ENCODE measurements around the gene ATXN7L1. TPM values are rescaled to one million over a fixed set of nuclear protein-coding genes. Genes with fewer than 3 reads are reported as not detected.

Gene ATXN7L1
- total and polyA plus RNA-seq, 2 of the 13 experiments (the other 11 are each of a cell fraction or from before 2014, with no cell fraction given), result 4.1 to 7.8 TPM

GRCh38 chr7:105640956-105641810, 235.2 kb downstream of the ATXN7L1 start:
- BruUV-seq (replicated peaks), result no TSS peak

More at GRCh38 chr7:105640956-105641810, 235.2 kb downstream of the ATXN7L1 start:
- WGBS (ENCODE audit: low lambda C conversion rate), result 92% methylated on average over 12 of the region's 16 CpGs
- ATAC-seq (no peak), DNase-seq (ENCODE audit: low spot score) (no peak), FAIRE-seq (no peak)
- ChIA-PET CTCF (ENCODE audit: low intra/inter-chr PET ratio, low total read pairs) (no interaction called here), POLR2A (interaction anchor here (0.7 kb wide), 1 partner anchor 506 kb away, joined by 3 read pairs; no protein-coding TSS in a partner anchor)
- Histone ChIP-seq H3K36me3 (replicated peaks in 1 of 2; ENCODE audit: control insufficient read depth in 1 of 2, insufficient read depth in 2 of 2, low read length in 2 of 2) (peaks cover 8 to 24% of the 10 kb centered on the region in 2 experiments), H3K9me3 (ENCODE audit: low read length) (no peaks in the 10 kb centered on the region), H3K4me3 (replicated peaks in 1 of 3; ENCODE audit: insufficient read depth in 1 of 3, low read depth in 2 of 3, low read length in 3 of 3) (no peak overlapping the region), H2AFZ (ENCODE audit: low read length) (no peak overlapping the region), H3K27ac (ENCODE audit: extremely low read length, insufficient read depth, low read length) (no peak overlapping the region), H3K79me2 (ENCODE audit: insufficient read depth, low read length) (no peaks in the 10 kb centered on the region), H3K4me2 (ENCODE audit: low read depth, low read length) (no peak overlapping the region), H3K4me1 (ENCODE audit: insufficient read depth, low read length) (no peaks in the 10 kb centered on the region), H4K20me1 (ENCODE audit: insufficient read depth, low read length) (no peaks in the 10 kb centered on the region), H3K9ac (ENCODE audit: insufficient read depth, low read depth, low read length) (no peak overlapping the region), H3K27me3 (ENCODE audit: control insufficient read depth in 1 of 2, insufficient read depth in 2 of 2, low read length in 2 of 2) (no peaks in the 10 kb centered on the region)
- TF ChIP-seq ZNF232 (CRISPR knock-in tag; IDR thresholded peaks at IDR 0.05; ENCODE audit: borderline replicate concordance), result no peak
- no peak for TF ChIP-seq FUBP1 (CRISPR knock-in tag; IDR thresholded peaks at IDR 0.05; ENCODE audit: borderline replicate concordance)
- no peak for TF ChIP-seq SATB2 (CRISPR knock-in tag; IDR thresholded peaks at IDR 0.05)
- no peak for TF ChIP-seq HIVEP1 (CRISPR knock-in tag; IDR thresholded peaks at IDR 0.05)
- TF ChIP-seq HNF4G (IDR thresholded peaks at IDR 0.05; ENCODE audit: borderline replicate concordance, low read depth, low read length), result no peak
- no peak for TF ChIP-seq HNF4G (CRISPR knock-in tag; IDR thresholded peaks at IDR 0.05; ENCODE audit: borderline replicate concordance, low read depth)
- no peak for TF ChIP-seq IRX3 (CRISPR knock-in tag; IDR thresholded peaks at IDR 0.05; ENCODE audit: borderline replicate concordance, low read depth)
- no peak for TF ChIP-seq ZNF451 (CRISPR knock-in tag; IDR thresholded peaks at IDR 0.05)
- TF ChIP-seq DPF2 (CRISPR knock-in tag; IDR thresholded peaks at IDR 0.05; ENCODE audit: borderline replicate concordance, low read depth), result no peak
- no peak for TF ChIP-seq NKX3-1 (CRISPR knock-in tag; IDR thresholded peaks at IDR 0.05)
- no peak for TF ChIP-seq SMARCE1 (IDR thresholded peaks at IDR 0.05; ENCODE audit: borderline replicate concordance)
- TF ChIP-seq ATF5 (CRISPR knock-in tag; IDR thresholded peaks at IDR 0.05; ENCODE audit: low read depth), result no peak
- no peak for TF ChIP-seq FOXK2 (IDR thresholded peaks at IDR 0.05)
- no peak for TF ChIP-seq ZNF660 (CRISPR knock-in tag; IDR thresholded peaks at IDR 0.05; ENCODE audit: borderline replicate concordance, low read depth)
- TF ChIP-seq NFKBIZ (CRISPR knock-in tag; IDR thresholded peaks at IDR 0.05), result no peak
- TF ChIP-seq CENPX (CRISPR knock-in tag; IDR thresholded peaks at IDR 0.05), result no peak
- TF ChIP-seq IKZF5 (CRISPR knock-in tag; IDR thresholded peaks at IDR 0.05), result no peak
- TF ChIP-seq NR0B2 (CRISPR knock-in tag; IDR thresholded peaks at IDR 0.05), result no peak
- TF ChIP-seq ZNF263 (CRISPR knock-in tag; IDR thresholded peaks at IDR 0.05), result no peak
- intact Hi-C loops (cut with micrococcal nuclease; ENCODE audit: unreplicated experiment), result no loop called here
- in situ Hi-C loops (cut with HindIII; ENCODE audit: extremely low pct_ligation_motif_present, low pct_unique_long_range_greater_than_20kb), result no loop called here
